Kasumi-1 (cell line): Measurements from ENCODE around the gene HOXB9.

ENCODE experiments used
- DNase-seq, 2 experiments: peaks; one replicate each; lab custom pipeline; 2025; lab: John Stamatoyannopoulos, UW

The HOXB9 gene

DNA sequence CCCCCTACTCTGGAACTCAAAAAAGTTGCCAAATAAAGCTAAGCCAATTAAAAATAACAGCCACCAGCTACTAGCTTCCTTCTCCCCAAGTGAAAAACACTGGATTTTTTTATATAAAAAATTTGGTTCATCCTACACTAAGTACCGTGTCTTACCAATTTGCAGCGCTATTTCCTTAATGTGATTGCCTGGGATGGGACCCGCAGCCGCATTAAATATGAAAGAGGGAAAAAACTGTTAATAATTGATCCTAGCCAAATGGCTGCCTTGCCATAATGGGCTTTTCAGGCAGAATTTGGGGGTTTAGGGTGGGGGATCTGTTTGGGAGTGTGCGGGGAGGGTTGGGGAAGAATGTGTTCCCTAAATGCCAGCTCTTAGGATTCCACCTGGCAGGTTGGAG is 2.0 kb downstream of the HOXB9 start:
- DNase-seq, result no peak

DNA sequence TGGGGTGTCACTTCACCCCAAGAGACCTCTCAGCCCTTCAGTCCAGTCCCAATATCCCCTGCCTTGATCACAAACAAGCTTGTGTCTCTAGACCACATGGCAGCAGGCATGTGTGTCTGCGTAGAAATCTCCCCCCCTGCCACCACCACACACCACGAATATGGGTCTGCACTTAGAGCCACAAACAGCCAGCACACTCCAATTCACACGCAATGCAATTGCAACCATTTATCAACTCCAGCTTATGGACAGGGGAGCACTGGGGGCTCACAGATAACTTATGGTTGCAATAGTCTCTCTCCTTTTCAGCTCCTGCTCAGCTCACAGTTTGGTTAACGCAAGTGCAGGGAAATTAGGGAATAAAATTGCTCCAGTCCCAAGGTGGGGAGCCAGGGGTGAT is 2.6 kb downstream of the HOXB9 start:
- no peak for DNase-seq

DNA sequence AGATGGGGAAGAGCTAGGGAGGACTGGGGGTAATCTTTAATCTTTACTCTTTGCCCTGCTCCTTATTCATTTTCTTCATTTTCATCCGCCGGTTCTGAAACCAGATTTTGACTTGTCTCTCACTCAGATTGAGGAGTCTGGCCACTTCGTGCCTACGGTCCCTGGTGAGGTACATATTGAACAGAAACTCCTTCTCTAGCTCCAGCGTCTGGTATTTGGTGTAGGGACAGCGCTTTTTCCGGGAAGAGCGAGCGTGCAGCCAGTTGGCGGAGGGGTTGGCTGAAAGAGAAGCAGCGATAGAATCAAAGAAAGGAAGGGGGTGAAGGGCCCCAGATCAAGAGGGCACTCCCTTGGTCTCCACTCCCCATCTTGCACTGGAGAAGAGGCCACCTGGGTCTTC is 3.3 kb downstream of the HOXB9 start:
- no peak for DNase-seq

DNA sequence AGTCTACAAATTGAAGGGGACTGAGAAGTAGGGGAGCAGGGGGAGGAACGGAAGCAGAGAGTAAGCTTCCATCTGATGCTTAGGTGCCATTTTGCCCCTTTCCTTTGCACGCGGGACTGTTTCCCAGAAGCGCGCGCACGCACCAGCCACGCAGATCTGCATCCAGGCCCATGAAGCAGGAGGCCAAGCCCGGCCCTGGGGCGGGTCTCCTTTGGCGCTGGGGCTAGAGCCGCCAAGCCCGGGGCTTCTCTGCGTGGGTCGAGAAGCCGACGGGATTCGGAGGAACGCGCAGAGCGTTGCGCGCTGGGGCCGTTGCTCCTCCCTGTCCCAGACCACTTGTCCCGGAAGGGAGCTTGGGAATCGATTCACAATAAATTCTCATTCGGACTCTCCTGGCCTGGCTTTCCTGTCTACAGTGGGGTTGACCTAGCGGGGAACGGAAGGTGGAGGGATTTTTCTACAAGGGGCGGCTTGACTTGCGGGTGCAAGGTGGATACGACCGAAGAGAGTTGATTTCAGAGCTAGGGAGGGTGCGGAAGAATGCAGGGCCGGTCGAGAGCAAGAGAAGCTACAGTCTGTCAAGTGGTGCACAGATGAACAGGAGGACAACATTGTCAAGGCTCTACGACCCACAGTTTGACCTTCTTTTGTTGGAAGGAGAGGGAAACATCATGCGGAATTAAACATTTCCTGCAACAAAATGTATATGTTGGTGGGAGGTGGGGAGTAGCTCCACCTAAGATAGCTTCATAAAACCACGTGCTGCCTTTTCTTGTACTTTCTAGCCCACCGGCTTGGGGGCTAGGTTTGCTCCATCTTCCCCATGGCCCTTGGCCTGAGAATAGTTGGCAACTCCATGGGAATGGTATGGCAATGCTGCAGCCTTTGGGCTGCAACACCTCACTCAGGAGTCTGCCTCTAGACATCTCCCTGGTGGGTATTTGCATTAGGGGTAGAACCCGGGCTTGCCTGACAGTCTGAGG is 4.5 kb downstream of the HOXB9 start:
- no peak for DNase-seq

GRCh38 chr17:48620461-48621139 is 5.6 kb downstream of the HOXB9 start:
- DNase-seq, result no peak

DNA sequence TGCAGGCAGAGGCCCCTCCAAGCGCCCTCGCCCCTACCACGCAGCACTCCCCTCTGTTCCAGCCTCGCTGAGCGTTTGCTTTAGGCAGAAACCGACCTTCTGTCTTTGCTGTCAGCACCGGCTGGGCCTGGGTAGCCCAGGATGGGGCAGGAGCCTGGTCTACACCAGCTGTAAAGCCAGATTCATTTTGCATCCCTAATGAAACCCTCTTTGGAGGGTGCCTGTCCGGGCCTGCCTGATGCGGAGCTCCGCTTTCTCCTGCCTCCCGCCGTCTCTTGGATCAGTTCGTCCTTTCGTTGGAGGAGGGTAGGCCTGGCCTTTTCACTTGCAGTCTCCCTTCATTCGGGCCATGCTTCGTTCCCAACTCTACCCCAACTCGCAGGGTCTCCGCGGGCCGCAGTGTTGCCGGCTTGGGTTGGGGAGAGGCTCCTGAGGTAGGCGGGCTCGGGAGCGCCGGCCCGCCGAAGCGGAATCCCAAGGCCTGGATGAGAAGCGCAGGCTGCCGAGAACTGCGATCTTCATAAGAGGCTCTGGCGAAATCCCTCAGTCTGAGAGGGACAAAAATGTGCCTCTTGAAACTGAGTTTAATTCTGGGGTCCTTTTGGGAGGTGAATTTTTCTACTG is 6.2 kb downstream of the HOXB9 start:
- DNase-seq, result no peak

DNA sequence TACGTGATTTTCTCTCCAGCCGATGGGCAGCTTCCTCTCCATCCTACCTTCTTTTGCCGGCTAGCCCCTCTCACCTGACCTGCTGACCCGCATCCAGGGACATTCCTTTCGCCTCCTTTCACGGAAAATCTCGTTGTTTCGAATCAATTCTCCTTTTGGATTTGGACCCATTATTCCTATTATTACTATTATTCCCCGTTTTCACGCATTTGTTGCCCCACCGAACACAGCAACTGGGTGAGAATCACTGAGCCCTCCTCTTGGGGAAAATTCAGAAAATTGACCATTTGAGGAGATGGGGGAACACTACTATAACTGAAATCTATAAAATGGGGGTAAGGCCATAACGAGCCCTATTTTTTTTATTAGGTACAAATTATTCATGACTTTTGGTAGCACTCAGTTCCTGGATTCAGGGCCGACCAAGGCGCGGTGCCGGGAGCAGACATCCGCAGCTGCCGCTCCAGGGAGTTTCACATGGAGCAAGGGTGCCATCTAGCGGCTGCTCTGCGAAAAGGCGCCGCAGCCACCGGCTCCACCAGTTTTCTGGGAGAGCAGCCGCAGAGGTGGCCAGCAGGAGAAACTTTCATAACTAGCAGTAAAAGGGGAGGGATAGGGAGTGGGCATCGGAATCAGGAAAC is 7.8 kb downstream of the HOXB9 start:
- peak; percentile 87 to 90 for DNase-seq

DNA sequence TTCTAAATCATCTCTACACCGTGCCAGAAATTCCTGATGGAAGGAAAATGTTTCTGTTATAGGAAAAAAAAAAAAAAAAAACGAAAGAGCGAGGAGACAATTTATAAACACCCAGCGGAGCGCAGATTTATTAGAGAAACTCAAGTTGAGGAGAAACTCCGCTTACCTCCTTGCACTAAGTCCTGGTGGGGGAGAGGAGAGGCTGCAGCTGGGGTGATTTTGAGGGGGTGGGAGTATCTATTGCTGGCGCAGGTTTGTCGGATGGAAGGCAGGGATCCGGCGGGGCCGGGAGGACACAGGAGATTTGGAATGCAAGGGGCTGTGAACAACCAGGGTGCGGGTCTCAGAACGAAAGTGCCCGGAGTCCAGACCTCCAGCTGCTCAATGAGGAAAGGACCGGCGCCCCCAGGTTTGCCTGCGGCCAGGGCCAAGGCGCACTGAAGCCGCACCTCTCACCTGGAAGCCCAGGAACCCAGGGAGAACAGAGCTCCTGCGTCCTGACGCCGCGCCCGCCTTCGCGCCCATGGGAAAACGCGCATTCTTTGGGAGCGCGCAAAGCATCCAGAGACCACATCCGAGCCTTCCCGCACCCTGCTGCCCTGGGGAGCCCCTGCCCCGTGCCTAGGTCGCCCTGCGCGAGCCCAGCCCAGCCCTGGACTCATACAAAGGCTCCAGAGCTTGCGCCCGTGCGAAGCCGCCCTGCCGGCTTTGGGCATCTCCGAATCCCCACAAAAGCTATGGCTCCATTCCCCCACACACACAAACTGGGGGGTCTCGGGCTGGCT is 8.5 kb downstream of the HOXB9 start:
- no peak for DNase-seq

DNA sequence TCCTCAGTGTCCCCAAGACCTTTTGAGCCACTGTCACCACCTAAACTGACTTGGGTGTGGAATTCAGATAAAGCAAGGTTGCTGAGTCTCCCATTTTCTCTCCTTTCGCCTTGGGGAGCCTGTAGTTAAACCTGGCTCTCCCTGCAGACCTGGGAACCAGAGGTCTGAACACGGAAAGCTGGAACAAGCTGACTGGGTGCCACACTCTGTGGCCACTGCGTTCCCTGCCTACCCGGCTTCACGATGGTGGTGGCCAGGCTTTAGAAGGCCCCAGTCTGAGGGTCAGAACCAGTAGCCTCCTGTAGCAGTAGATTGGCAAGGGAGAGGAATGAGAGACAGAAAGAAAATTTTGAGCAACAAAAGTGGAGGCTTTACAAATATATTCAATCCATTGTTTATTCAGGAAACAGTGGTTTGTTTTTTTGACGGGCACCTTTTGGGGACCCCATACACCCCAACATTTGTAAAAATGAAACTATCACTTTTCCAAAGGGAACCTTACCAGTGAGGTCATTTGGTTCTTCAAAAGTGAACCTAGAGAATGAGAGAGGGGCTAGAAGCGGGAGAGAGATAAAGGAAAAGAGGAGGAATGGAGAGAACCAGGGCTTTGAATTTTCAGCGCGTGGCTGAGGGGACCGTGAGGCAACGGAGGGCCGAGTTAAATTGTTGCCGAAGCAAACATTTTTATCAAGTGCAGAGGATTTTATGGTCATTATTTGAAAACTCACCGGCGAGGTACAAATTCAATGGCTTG is 9.3 kb downstream of the HOXB9 start:
- no peak for DNase-seq

DNA sequence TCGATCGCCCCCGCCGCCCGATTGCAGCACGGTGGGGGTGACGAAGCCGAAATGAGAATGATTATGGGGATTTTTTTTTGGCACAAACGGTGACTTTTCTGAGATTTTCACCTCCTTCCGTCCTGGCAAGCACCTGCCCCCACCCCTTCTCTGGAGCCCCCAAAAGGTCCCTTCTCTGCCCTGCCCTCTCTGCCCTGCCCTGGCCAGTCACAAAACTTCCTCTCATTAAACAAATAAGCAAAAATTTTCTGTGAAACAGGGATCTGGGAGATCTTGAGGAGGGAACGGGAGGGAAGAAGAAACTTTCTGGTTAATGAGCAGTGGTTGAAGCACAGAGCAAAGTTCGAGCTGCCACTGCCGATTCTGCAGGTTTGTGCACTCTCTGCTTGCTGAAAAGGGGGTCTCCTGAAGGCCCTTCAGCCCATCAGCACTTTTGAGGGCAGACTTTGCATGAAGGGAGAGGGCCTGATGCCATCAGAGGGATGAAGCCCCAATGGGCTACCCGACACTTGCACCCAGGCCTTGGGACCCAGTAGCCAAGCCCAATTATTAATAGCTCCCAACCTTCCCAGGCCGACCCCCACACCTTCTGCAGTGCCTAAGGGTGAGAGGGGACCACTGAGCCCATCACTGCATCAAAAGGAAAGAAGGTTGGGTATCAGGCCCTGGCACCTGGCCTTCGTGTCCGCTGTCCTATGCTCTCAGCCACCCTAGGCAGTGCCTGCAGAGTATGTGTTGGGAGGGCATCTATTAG is 10.0 kb downstream of the HOXB9 start:
- DNase-seq, result no peak

- no peak for DNase-seq
Observed at GRCh38 chr17:48615047-48615962, 10.9 kb downstream of the HOXB9 start, which contains the start of gene HOXB8. Gene HOXB8, minus strand, starts transcription at chr17:48615292. Its CDS starts 588 bp downstream, at chr17:48614704.

DNA sequence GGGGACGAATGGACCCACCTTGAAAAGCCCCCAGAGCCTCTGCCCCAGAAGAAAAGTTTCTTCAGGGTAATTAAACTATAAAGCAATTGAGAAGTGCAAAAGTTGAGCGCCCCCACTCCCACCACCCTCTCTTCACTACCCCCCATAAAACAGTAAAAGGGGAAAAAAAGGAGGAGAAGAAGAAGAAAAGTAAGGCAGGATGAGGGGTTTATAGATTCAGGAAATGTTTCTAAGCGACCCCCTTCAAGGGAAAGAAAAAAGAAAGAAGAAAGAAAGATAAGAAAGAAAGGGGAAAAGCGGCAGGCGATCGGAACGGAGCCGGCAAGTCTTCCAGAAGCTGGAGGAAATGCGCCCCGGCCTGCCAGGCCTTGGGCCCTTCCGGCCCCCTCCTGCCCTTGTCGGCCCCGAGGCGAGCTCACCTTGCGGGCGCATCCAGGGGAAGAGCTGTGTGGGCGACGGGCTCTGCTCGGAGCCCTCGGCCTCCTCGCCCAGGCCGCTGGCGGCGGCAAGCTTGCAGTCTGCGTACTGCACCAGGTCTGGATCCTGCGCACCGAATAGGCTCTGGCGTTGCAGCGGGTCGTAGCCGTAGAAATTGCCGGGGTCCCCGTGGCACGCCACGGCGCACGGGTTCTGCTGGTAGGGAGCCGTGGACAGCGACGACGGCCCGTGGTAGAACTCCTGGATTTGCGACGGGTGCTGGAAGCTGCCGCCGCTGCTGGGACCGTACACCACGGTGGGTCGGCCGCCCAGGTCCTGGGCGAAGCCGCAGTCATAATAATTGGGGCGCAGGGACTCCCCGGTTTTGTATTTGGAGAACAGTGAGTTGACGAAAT is 12.1 kb downstream of the HOXB9 start:
- DNase-seq, result no peak

DNA sequence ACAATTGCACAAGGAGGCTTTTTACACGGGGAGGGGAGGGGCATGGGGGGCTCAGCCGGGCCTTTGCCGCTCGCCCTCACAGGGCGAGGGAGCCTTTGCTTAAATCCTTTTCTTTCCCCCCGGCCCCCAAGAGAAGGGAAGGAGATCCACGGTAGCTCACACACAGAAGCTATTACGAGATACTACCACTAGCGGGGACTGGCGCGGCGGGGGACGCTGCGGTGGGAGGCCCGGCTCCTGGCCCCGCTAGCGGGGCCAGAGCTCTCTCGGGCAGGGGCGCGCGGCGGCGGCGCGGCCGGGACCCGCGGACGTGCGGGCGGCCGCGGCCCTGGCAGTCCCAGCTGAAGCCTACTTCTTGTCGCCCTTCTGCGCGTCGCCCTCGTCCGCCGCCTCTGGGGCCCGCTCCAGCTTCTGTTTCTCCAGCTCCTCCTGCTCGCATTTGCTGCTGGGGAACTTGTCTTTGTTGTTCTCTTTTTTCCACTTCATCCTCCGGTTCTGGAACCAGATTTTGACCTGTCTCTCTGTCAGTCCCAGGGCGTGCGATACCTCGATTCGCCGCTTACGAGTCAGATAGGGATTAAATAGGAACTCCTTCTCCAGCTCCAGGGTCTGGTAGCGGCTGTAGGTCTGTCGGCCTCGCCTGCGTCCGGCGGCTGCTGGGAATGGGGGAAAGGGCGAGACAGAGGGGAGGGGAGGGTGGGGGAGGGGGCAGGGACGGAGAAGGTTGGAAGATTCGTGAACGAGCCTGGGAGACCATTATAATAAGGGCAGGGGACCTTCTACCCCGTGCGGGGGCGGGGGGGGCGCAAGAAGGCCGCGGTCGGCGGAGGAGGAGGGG is 13.1 kb downstream of the HOXB9 start:
- DNase-seq, result no peak

DNA sequence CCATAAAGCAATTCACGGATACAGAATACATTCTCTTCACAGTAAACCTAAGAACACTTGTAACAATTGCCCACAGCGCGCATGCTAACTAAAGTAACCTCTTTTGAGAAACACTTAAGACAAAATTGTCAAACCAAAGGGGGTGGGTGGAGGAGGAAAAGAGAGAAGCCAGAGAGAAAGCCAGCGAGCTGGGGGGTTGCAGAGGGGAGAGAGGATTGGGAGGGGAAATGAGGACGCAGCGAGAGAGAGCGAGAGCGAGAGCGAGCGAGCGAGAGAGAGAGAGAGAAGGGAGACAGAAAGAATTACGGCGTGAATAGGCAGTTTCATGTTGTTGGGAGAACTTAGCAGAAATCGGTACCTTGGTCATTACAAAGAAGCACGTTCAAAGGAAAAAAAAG is 13.7 kb downstream of the HOXB9 start:
- DNase-seq, result no peak

DNA sequence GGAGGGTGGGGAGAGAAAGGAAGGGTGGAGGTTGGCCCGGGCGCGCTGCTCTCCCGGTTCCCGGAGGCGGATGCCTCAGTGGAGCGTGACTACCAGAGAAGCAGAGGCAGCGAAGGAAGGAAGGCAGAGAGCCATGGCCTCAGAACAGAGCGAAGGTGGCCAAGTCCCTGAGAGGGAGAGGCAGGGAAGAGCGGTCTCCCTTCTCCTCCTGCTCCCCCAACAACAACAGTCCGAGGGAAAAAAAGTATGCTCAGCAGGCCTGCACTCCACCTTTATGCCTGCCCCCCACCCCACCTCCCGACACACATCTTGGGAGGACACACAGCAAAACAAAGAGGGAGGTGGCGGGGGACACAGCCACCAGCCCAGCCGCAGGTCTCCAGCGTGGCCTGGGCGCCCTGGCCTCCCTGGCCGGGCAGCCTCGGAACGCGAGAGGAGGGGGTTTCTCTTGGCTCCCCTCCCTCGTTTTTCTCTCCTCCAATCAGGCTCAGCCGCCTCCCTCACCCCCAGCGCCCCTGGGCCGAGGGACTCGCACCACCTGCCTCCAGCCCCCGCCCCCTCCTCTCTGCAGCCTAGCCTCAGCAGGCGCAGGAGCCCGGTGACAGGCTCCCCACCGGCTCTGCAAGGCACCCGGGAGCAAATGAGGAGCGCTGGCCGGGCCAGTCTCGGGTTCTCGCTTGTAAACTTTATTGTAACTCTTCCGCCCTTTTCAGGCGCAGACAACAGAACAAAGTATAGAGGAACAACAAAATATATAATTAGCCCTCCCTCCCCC is 14.3 kb downstream of the HOXB9 start:
- DNase-seq, result no peak

GRCh38 chr17:48611213-48611612 is 14.9 kb downstream of the HOXB9 start:
- DNase-seq, result no peak
